Activated CD4-positive, alpha-beta T cell treated with anti-CD3 and anti-CD28 coated beads, Interleukin-2, amount 10 ng/mL, durations not matched to agents 24 days and 14 days (primary cell): ENCODE measurements around the gene DPEP2NB. TPM values are rescaled to one million over a fixed set of nuclear protein-coding genes. Genes with fewer than 3 reads are reported as not detected.

ENCODE experiments used
- DNase-seq: peaks from one replicate; pipeline ENCODE4 v3.0.0; 2022
- H3K27ac Mint-ChIP-seq: one replicate; pipeline ENCODE4 v1.8.0; 2022; ENCODE audit warnings: mild to moderate bottlenecking, mixed read lengths
- H3K27me3 Mint-ChIP-seq: one replicate; pipeline ENCODE4 v1.8.0; 2022; ENCODE audit warnings: mixed read lengths
- H3K36me3 Mint-ChIP-seq: one replicate; pipeline ENCODE4 v1.8.0; 2022; ENCODE audit warnings: low read depth, mild to moderate bottlenecking, mixed read lengths
- H3K4me1 Mint-ChIP-seq: one replicate; pipeline ENCODE4 v1.8.0; 2021; ENCODE audit warnings: mixed read lengths
- H3K4me3 Mint-ChIP-seq: one replicate; pipeline ENCODE4 v1.8.0; 2022; ENCODE audit warnings: mild to moderate bottlenecking, moderate library complexity, mixed read lengths
- H3K9me3 Mint-ChIP-seq: one replicate; pipeline ENCODE4 v1.8.0; 2021; ENCODE audit warnings: mixed read lengths
- intact Hi-C: fragments of 100-400 bp; cut with micrococcal nuclease; formaldehyde crosslinking; loops from one replicate; pipeline ENCODE4 v1.15.1; 2023
- total RNA-seq: library from RNA; stranded (reverse); gene quantifications from 2 replicates; pipeline ENCODE4 v1.2.3, GENCODE V29; 2022

Gene DPEP2NB, protein sequence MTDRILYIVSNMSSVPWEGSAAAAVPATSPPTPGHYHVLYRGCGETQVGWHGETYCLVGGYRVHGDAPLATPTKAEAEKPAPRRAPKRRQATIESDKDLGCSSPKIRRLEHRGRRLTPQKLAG
- total RNA-seq, result not detected in 2 replicates

DNA sequence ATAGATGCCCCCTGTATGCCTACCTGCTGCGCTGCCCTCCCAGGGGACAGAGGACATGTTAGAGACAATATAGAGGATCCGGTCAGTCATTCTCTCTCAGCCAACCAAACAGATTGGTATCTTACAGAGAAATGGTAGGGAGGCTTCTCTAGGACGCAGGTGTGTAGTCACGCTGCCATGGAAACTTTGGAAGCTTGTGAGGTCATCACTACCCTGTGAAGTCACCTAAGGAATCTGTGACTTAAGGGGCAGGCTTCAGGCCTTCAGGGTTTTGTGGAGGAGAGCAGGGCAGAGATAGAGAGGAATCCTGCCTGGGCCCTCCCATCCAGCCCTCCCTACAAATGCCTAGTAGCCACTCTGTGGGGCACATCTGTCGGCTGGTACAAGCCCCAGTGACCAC, at the start of gene DPEP2NB:
Gene DPEP2NB (minus strand): TSS at position 231 of the 400 bp plus-strand sequence. CDS start 141 bp downstream, at position 90.
- no peak for DNase-seq
- intact Hi-C loops, result no loop called here
- Mint-ChIP-seq H3K4me3 (no peak within 1 kb of the TSS), H3K27me3 (no peaks in the 10 kb centered on the region), H3K4me1 (peaks cover 9% of the 10 kb centered on the region), H3K9me3 (no peaks in the 10 kb centered on the region), H3K36me3 (peaks cover 4% of the 10 kb centered on the region), H3K27ac (no peak within 1 kb of the TSS)

- H3K27ac Mint-ChIP-seq, result peak overlapping the region; percentile 79
- H3K4me3 Mint-ChIP-seq, result peak overlapping the region; percentile 32
- no peaks in the 10 kb centered on the region for H3K9me3 Mint-ChIP-seq
- peaks cover 58% of the 10 kb centered on the region for H3K36me3 Mint-ChIP-seq
- peak; percentile 92 for DNase-seq
- H3K27me3 Mint-ChIP-seq, result no peaks in the 10 kb centered on the region
- peaks cover 64% of the 10 kb centered on the region for H3K4me1 Mint-ChIP-seq
- intact Hi-C loops, result loop anchor here (1.0 to 2.0 kb wide), 2 partner anchors 14 to 72 kb away; no protein-coding TSS in a partner anchor
These were observed 49.2 kb upstream of the DPEP2NB start for GRCh38 chr16:68064791-68065365.

GRCh38 chr16:68062910-68063393, 47.2 kb upstream of the DPEP2NB start:
- no peaks in the 10 kb centered on the region for H3K27me3 Mint-ChIP-seq
- peak; percentile 83 for DNase-seq
- peaks cover 63% of the 10 kb centered on the region for H3K36me3 Mint-ChIP-seq
- H3K4me3 Mint-ChIP-seq, result peak overlapping the region; percentile 54
- intact Hi-C loops, result no loop called here
- peaks cover 62% of the 10 kb centered on the region for H3K4me1 Mint-ChIP-seq
- no peaks in the 10 kb centered on the region for H3K9me3 Mint-ChIP-seq
- H3K27ac Mint-ChIP-seq, result peak overlapping the region; percentile 88

GRCh38 chr16:68061396-68061795, 45.7 kb upstream of the DPEP2NB start:
- Mint-ChIP-seq H3K4me1 (peaks cover 59% of the 10 kb centered on the region), H3K27ac (peak overlapping the region; percentile 82), H3K27me3 (no peaks in the 10 kb centered on the region), H3K9me3 (no peaks in the 10 kb centered on the region), H3K36me3 (peaks cover 61% of the 10 kb centered on the region), H3K4me3 (peak overlapping the region; percentile 18)
- intact Hi-C loops, result no loop called here
- DNase-seq, result no peak

DNA sequence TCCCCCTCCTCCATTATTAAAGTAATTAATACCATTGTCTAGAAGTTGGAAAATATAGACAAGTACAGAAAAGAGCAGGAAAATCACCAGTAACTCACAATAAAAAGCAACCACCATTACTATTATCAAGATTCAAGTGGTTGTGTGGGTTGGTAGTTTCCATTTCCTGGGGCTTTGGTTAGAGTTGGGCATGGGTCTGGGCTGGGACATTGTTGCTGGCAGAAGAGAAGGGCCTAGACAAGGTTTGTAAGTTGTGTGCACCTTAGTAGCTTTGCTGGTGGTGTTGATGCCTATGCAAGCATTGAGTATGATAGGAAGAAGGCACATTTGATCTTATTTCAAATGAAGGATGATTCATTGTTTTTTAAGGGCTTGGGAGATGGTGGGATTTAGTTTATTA, 44.1 kb upstream of the DPEP2NB start:
- Mint-ChIP-seq H3K27me3 (no peaks in the 10 kb centered on the region), H3K9me3 (no peaks in the 10 kb centered on the region), H3K27ac (peak overlapping the region; percentile 68), H3K4me3 (peak overlapping the region; percentile 39), H3K36me3 (peaks cover 63% of the 10 kb centered on the region), H3K4me1 (peaks cover 49% of the 10 kb centered on the region)
- intact Hi-C loops, result no loop called here
- DNase-seq, result no peak

- intact Hi-C loops, result no loop called here
These were observed 39.7 kb upstream of the DPEP2NB start for GRCh38 chr16:68055395-68055794.

GRCh38 chr16:68049449-68049848, 33.7 kb upstream of the DPEP2NB start:
- intact Hi-C loops, result no loop called here
- Mint-ChIP-seq H3K4me3 (no peak overlapping the region), H3K27me3 (no peaks in the 10 kb centered on the region), H3K27ac (no peak overlapping the region), H3K36me3 (peaks cover 36% of the 10 kb centered on the region), H3K4me1 (peaks cover 4% of the 10 kb centered on the region), H3K9me3 (no peaks in the 10 kb centered on the region)
- no peak for DNase-seq

More at GRCh38 chr16:68055395-68055794, 39.7 kb upstream of the DPEP2NB start:
- no peak overlapping the region for H3K27ac Mint-ChIP-seq
- no peaks in the 10 kb centered on the region for H3K9me3 Mint-ChIP-seq
- H3K27me3 Mint-ChIP-seq, result no peaks in the 10 kb centered on the region
- no peak overlapping the region for H3K4me3 Mint-ChIP-seq
- peaks cover 18% of the 10 kb centered on the region for H3K4me1 Mint-ChIP-seq
- H3K36me3 Mint-ChIP-seq, result peaks cover 63% of the 10 kb centered on the region
- DNase-seq, result no peak

DNA sequence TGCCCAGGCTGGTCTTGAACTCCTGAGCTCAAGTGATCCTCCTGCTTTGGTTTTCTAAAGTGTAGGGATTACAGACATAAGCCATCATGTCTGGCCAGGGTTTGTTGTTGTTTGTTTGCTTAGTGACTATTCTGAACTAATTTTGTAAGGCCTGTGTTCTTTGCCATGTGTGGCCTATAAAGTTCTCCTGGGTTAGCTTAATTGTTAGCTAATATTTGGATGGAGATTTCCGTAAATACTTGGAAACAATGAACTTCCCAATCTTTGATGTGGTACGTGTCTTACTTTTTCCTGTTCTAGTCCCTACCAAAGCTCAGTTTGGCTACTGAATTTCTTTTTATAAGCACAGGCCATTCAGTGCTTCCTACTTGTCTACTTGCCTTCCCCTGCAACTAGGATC, 32.3 kb upstream of the DPEP2NB start:
- Mint-ChIP-seq H3K4me1 (peaks cover 4% of the 10 kb centered on the region), H3K27ac (no peak overlapping the region), H3K9me3 (no peaks in the 10 kb centered on the region), H3K27me3 (no peaks in the 10 kb centered on the region), H3K36me3 (peaks cover 31% of the 10 kb centered on the region), H3K4me3 (no peak overlapping the region)
- intact Hi-C loops, result no loop called here
- DNase-seq, result no peak

- no peak overlapping the region for H3K27ac Mint-ChIP-seq
- no peaks in the 10 kb centered on the region for H3K27me3 Mint-ChIP-seq
- intact Hi-C loops, result no loop called here
- H3K36me3 Mint-ChIP-seq, result peaks cover 23% of the 10 kb centered on the region
- H3K9me3 Mint-ChIP-seq, result no peaks in the 10 kb centered on the region
- no peak for DNase-seq
- H3K4me3 Mint-ChIP-seq, result no peak overlapping the region
- H3K4me1 Mint-ChIP-seq, result peaks cover 4% of the 10 kb centered on the region
These were observed 30.4 kb upstream of the DPEP2NB start for GRCh38 chr16:68046106-68046505.

DNA sequence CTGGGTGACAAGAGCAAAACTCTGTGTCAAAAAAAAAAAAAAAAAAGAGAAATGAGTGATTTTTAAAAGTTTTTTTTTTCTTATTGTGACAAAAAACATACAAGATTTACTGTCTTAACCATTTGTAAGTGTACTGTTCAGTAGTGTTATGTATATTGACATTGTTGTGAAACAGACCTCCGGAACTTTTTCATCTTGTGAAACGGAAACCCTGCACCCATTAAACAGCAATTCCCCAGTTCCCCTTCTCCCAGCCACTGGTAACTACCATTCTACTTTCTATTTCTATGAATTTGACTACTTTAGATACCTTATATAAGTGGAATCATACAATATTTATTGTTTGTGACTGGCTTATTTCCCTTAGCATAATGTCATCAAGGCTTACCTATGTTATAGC, 26.1 kb upstream of the DPEP2NB start:
- H3K4me3 Mint-ChIP-seq, result no peak overlapping the region
- H3K36me3 Mint-ChIP-seq, result peaks cover 26% of the 10 kb centered on the region
- H3K4me1 Mint-ChIP-seq, result peaks cover 16% of the 10 kb centered on the region
- no peaks in the 10 kb centered on the region for H3K27me3 Mint-ChIP-seq
- H3K27ac Mint-ChIP-seq, result no peak overlapping the region
- intact Hi-C loops, result loop anchor here (5.0 kb wide), 2 partner anchors 104 to 149 kb away; partner anchors contain the start of genes PSKH1 and PSMB10
- H3K9me3 Mint-ChIP-seq, result no peaks in the 10 kb centered on the region
- no peak for DNase-seq

DNA sequence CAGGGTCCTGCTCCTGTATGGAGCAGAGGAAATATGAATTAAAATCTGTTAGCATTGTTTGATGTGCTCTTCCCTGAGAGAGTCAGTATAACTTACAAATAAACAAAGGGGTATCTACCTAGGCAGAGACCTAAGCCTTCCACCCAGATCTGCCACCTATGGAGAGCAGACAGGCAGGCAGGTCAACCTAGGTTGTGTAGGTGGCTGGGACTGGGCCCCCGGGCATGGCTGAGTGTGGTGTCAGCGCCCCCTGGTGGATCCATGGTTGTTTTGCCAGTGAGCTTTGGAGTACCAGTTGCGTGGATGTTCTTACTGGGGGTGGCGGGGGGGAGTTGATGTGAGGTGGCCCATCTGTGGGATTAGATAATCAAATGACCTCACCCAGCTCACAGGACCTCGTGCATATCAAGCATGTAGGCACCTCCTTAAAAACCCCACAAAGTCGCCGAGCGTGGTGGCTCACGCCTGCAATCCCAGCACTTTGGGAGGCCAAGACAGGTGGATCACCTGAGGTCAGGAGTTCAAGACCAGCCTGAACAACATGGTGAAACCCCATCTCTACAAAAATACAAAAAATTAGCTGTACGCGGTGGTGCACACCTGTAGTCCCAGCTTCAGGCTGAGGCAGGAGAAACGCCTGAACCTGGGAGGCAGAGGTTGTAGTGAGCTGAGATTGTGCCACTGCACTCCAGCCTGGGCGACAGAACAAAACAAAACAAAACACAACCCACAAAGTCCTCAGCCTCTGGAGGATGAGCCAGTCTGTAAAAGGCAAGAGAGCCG, 25.0 kb upstream of the DPEP2NB start:
- no peaks in the 10 kb centered on the region for H3K27me3 Mint-ChIP-seq
- intact Hi-C loops, result loop anchor here (1.0 to 5.0 kb wide), 4 partner anchors 47 to 148 kb away; partner anchors contain the start of genes PSKH1, PSMB10 and SLC12A4
- no peaks in the 10 kb centered on the region for H3K9me3 Mint-ChIP-seq
- no peak overlapping the region for H3K4me3 Mint-ChIP-seq
- H3K4me1 Mint-ChIP-seq, result peaks cover 16% of the 10 kb centered on the region
- peak overlapping the region; percentile 51 for H3K27ac Mint-ChIP-seq
- DNase-seq, result peak; percentile 96
- H3K36me3 Mint-ChIP-seq, result peaks cover 27% of the 10 kb centered on the region

DNA sequence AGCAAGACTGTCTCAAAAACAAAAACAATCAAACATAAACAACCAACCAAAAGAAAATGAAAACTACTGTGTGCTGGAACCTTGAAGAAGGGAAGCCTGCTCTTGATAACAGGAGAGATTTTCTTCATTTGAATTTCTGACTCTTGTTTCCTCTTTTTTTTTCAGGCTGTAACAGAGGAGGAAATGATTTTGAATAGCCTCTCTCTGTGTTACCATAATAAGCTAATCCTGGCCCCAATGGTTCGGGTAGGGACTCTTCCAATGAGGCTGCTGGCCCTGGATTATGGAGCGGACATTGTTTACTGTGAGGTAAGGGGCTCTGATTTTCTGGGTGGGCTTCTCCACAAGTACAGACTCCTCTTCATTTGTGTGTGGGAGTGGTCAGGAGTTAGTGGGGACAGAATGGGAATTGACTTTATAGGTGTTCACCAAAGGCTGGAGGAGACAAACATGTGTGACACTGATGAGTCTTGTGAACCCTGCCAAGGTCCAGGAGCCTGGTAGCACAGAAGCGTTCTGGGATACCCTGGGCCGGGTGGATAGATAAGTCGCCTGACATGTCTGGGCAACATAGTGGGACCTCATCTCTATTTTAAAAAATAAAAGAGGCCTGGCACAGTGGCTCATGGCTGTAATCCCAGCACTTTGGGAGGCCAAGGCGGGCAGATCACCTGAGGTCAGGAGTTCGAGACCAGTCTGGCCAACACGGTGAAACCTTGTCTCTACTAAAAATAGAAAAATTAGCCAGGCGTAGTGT, 22.3 kb upstream of the DPEP2NB start:
- H3K27ac Mint-ChIP-seq, result peak overlapping the region; percentile 10
- no peak for DNase-seq
- intact Hi-C loops, result no loop called here

DNA sequence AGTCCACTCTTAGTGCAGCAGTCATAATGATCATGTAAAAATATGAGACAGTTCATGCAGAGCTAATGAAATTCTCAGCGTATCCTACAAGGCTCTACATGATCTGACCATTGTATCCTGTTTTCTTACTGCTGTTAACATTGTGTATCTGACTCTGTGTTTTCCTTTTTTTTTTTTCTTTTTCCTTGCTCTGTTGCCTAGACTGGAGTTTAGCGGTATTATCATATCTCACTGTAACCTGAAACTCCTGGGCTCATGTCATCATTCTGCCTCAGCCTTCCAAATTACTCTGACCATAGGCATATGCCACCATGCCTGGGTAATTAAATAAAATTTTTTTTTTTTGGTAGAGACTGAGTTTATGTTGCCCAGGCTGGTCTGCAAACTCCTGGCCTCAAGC, 19.5 kb upstream of the DPEP2NB start:
- H3K9me3 Mint-ChIP-seq, result no peaks in the 10 kb centered on the region
- DNase-seq, result no peak
- intact Hi-C loops, result no loop called here
- no peak overlapping the region for H3K4me3 Mint-ChIP-seq
- H3K4me1 Mint-ChIP-seq, result peaks cover 29% of the 10 kb centered on the region
- peaks cover 32% of the 10 kb centered on the region for H3K36me3 Mint-ChIP-seq
- no peak overlapping the region for H3K27ac Mint-ChIP-seq
- no peaks in the 10 kb centered on the region for H3K27me3 Mint-ChIP-seq

More for the DNA sequence above, 22.3 kb upstream of the DPEP2NB start:
- peaks cover 21% of the 10 kb centered on the region for H3K4me1 Mint-ChIP-seq
- no peaks in the 10 kb centered on the region for H3K9me3 Mint-ChIP-seq
- H3K36me3 Mint-ChIP-seq, result peaks cover 28% of the 10 kb centered on the region
- no peak overlapping the region for H3K4me3 Mint-ChIP-seq
- H3K27me3 Mint-ChIP-seq, result no peaks in the 10 kb centered on the region
